Measurements from ENCODE around the gene MED13L. TPM values are rescaled to one million over a fixed set of nuclear protein-coding genes. Genes with fewer than 3 reads are reported as not detected.

Gene MED13L
- total RNA-seq, 2 experiments from 2014 or later: 203 to 208 TPM

DNA sequence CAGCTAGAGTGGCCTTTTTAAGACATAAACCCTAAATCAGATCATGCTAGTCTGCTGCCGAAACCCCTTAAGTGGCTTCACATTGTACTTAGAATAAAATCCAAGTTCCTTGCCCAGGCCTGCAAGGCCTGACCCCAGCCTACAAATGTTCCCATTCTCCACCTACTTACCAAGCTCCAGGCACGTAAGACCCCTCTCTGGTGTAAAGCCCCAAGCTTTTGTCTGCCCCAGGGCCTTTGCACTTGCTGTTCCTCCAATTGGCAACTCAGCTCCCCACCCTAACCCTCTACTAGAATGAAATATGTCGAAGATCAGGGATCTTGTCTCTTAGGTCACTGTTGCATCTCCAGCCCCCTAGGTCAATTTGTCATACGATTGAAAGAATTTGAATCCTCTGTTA lies 27.1 kb upstream of the MED13L start:
- POLR2A ChIA-PET: no interaction called here
- Histone ChIP-seq H3K9me3 (ENCODE audit: control insufficient read depth in 1 of 2, insufficient read depth in 1 of 2, low read length in 2 of 2) (no peaks in the 10 kb centered on the region), H3K27me3 (ENCODE audit: control insufficient read depth in 1 of 2, insufficient read depth in 2 of 2, low read length in 2 of 2) (no peaks in the 10 kb centered on the region), H3K4me1 (ENCODE audit: insufficient read depth, low read length) (no peaks in the 10 kb centered on the region), H3K27ac (ENCODE audit: low read depth in 1 of 2, low read length in 2 of 2) (no peak overlapping the region), H3K4me3 (ENCODE audit: low read length) (no peak overlapping the region), H3K36me3 (ENCODE audit: insufficient read depth, low read length) (no peaks in the 10 kb centered on the region)
- no peak overlapping the region for H3K4me3 Mint-ChIP-seq
- ATAC-seq (ENCODE audit: poor library complexity) (no peak), DNase-seq (no peak)
- TF ChIP-seq, protein P1, sequence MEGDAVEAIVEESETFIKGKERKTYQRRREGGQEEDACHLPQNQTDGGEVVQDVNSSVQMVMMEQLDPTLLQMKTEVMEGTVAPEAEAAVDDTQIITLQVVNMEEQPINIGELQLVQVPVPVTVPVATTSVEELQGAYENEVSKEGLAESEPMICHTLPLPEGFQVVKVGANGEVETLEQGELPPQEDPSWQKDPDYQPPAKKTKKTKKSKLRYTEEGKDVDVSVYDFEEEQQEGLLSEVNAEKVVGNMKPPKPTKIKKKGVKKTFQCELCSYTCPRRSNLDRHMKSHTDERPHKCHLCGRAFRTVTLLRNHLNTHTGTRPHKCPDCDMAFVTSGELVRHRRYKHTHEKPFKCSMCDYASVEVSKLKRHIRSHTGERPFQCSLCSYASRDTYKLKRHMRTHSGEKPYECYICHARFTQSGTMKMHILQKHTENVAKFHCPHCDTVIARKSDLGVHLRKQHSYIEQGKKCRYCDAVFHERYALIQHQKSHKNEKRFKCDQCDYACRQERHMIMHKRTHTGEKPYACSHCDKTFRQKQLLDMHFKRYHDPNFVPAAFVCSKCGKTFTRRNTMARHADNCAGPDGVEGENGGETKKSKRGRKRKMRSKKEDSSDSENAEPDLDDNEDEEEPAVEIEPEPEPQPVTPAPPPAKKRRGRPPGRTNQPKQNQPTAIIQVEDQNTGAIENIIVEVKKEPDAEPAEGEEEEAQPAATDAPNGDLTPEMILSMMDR (IDR thresholded peaks at IDR 0.05): no peak
- intact Hi-C loops (cut with DNase I, micrococcal nuclease): no loop called here
- no peaks in the 10 kb centered on the region for H3K36me3 Mint-ChIP-seq (ENCODE audit: low read depth)
- H3K9me3 Mint-ChIP-seq: peaks cover 4% of the 10 kb centered on the region
- H3K27me3 Mint-ChIP-seq: no peaks in the 10 kb centered on the region
- no peaks in the 10 kb centered on the region for H3K4me1 Mint-ChIP-seq (ENCODE audit: low read depth)
- CTCF ChIA-PET: interaction anchor here (1.1 kb wide), 1 partner anchor 68 kb away, joined by 5 read pairs; no protein-coding TSS in a partner anchor
- no peak overlapping the region for H3K27ac Mint-ChIP-seq

DNA sequence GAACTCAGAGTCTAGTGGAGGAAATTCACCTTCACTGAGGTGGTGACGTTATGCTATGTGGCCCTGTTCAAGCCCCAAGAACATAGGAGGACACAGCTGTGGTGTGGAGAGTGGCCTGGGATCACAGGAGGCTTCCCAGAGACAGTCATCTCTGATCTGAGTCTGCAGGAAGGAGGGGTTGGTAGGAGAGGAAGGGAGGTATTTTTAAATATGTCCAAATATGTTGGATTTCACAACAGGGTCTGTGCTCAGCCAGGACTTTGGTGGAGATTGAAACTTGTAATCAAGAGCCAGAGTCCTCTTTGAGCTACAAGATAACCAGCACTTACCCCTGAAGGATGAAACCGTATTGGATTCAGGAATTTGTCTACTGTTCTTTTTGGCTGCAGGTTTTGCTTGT lies 26.4 kb upstream of the MED13L start:
- ATAC-seq (ENCODE audit: poor library complexity) (no peak), DNase-seq (no peak)
- no peak overlapping the region for H3K27ac ChIP-seq (ENCODE audit: low read depth in 1 of 2, low read length in 2 of 2)
- Mint-ChIP-seq H3K4me1 (ENCODE audit: low read depth) (no peaks in the 10 kb centered on the region), H3K27me3 (no peaks in the 10 kb centered on the region), H3K27ac (no peak overlapping the region), H3K36me3 (ENCODE audit: low read depth) (no peaks in the 10 kb centered on the region), H3K9me3 (no peaks in the 10 kb centered on the region), H3K4me3 (no peak overlapping the region)
- no peak overlapping the region for H3K4me3 ChIP-seq (ENCODE audit: low read length)
- no peaks in the 10 kb centered on the region for H3K4me1 ChIP-seq (ENCODE audit: insufficient read depth, low read length)
- H3K9me3 ChIP-seq (ENCODE audit: control insufficient read depth in 1 of 2, insufficient read depth in 1 of 2, low read length in 2 of 2): no peaks in the 10 kb centered on the region
- intact Hi-C loops (cut with DNase I, micrococcal nuclease): no loop called here
- TF ChIP-seq, protein P1 (IDR thresholded peaks at IDR 0.05): no peak
- CTCF ChIA-PET: interaction anchor here (1.9 kb wide), 1 partner anchor 10 kb away, joined by 4 read pairs; no protein-coding TSS in a partner anchor
- H3K36me3 ChIP-seq (ENCODE audit: insufficient read depth, low read length): no peaks in the 10 kb centered on the region
- H3K27me3 ChIP-seq (ENCODE audit: control insufficient read depth in 1 of 2, insufficient read depth in 2 of 2, low read length in 2 of 2): no peaks in the 10 kb centered on the region
- POLR2A ChIA-PET: no interaction called here

DNA sequence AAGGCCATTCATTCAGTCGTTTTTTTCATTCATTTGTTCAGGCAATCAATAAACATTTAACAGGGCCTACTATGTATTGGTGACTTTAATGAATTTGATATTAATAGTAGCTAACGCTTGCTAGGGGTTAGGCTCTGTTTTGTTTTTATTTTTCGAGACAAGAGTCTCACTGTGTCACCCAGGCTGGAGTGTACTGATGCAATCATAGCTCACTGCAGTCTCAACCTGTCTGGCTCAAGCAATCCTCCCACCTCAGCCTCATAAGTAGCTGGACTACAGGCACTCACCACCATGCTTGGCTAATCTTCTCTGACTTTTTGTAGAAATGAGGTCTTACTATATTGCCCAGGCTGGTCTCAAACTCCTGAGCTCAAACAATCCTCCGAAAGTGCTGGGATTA lies 25.6 kb upstream of the MED13L start:
- Histone ChIP-seq H3K27ac (ENCODE audit: low read depth in 1 of 2, low read length in 2 of 2) (no peak overlapping the region), H3K36me3 (ENCODE audit: insufficient read depth, low read length) (no peaks in the 10 kb centered on the region), H3K4me3 (ENCODE audit: low read length) (no peak overlapping the region), H3K27me3 (ENCODE audit: control insufficient read depth in 1 of 2, insufficient read depth in 2 of 2, low read length in 2 of 2) (no peaks in the 10 kb centered on the region), H3K9me3 (ENCODE audit: control insufficient read depth in 1 of 2, insufficient read depth in 1 of 2, low read length in 2 of 2) (no peaks in the 10 kb centered on the region), H3K4me1 (ENCODE audit: insufficient read depth, low read length) (no peaks in the 10 kb centered on the region)
- CTCF ChIA-PET: interaction anchor here (0.6 to 1.9 kb wide), 3 partner anchors 10 to 270 kb away, joined by 3 to 4 read pairs (median 3); no protein-coding TSS in a partner anchor
- POLR2A ChIA-PET: no interaction called here
- ATAC-seq (ENCODE audit: poor library complexity): no peak
- Mint-ChIP-seq H3K9me3 (no peaks in the 10 kb centered on the region), H3K27ac (no peak overlapping the region), H3K4me3 (no peak overlapping the region), H3K27me3 (no peaks in the 10 kb centered on the region), H3K36me3 (ENCODE audit: low read depth) (no peaks in the 10 kb centered on the region), H3K4me1 (ENCODE audit: low read depth) (no peaks in the 10 kb centered on the region)
- TF ChIP-seq, protein P1 (IDR thresholded peaks at IDR 0.05): no peak
- intact Hi-C loops (cut with DNase I, micrococcal nuclease): no loop called here
- DNase-seq: no peak
